ENCODE results near the gene PCDHGB1.

PCDHGB1 gene

DNA sequence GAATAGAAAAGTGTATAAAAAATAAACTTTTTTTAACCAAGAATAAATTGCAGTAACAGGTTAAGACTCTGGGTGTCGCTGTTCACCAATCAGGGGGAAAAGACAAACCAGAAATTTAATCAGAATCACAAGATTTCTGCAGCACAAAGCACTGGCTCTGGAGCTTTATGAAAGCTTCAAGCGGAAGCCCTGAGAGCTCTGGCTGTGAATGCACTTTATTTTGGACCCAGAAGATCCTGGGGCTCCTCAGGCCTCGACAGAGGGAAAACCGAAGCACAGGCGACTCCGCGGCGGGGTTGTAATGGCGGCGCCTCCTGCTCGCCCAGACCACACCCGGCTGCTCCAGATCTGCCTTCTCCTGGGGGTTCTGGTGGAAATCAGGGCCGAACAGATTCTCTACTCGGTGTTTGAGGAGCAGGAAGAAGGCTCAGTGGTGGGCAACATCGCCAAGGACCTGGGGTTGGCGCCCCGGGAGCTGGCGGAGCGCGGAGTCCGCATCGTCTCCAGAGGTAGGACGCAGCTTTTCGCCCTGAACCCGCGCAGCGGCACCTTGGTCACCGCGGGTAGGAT, 5.1 kb downstream of the PCDHGB1 start, which contains the start of gene PCDHGA4:
Gene PCDHGA4, plus strand, starts transcription at position 122 of the 570 bp plus-strand sequence. Its CDS starts 87 bp downstream, at position 209.
- peaks cover 10% of the 10 kb centered on the region for H3K9me3 ChIP-seq (replicated peaks; ENCODE audit: low read length)
- H3K27me3 ChIP-seq (ENCODE audit: control insufficient read depth, insufficient read depth, low read length): no peaks in the 10 kb centered on the region
- H3K4me1 ChIP-seq (ENCODE audit: control insufficient read depth, insufficient read depth, low read length): no peaks in the 10 kb centered on the region
- H3K4me3 ChIP-seq (ENCODE audit: low read length): peak within 1 kb of the TSS; percentile 62
- no peaks in the 10 kb centered on the region for H3K36me3 ChIP-seq (ENCODE audit: insufficient read depth, low read length)
- peak within 1 kb of the TSS; percentile 59 for H3K4me2 ChIP-seq (ENCODE audit: low read length)
- peak within 1 kb of the TSS; percentile 56 for H3K9ac ChIP-seq (ENCODE audit: low read depth, low read length)

DNA sequence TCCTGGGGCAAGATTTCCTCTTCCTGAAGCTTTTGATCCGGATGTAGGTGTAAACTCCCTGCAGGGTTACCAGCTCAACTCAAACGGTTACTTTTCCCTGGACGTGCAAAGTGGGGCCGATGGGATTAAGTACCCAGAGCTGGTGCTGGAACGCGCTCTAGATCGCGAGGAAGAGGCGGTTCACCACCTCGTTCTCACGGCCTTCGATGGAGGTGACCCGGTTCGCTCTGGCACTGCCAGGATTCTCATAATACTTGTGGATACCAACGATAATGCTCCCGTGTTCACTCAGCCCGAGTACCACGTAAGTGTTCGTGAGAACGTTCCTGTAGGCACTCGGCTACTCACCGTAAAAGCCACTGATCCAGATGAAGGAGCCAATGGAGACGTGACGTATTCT, 5.7 kb downstream of the PCDHGB1 start:
- H3K4me2 ChIP-seq (ENCODE audit: low read length): peak overlapping the region; percentile 59
- no peaks in the 10 kb centered on the region for H3K4me1 ChIP-seq (ENCODE audit: control insufficient read depth, insufficient read depth, low read length)
- H3K27me3 ChIP-seq (ENCODE audit: control insufficient read depth, insufficient read depth, low read length): no peaks in the 10 kb centered on the region
- H3K36me3 ChIP-seq (ENCODE audit: insufficient read depth, low read length): no peaks in the 10 kb centered on the region
- H3K4me3 ChIP-seq (ENCODE audit: low read length): peak overlapping the region; percentile 62
- H3K9me3 ChIP-seq (replicated peaks; ENCODE audit: low read length): peaks cover 16% of the 10 kb centered on the region
- H3K9ac ChIP-seq (ENCODE audit: low read depth, low read length): no peak overlapping the region

DNA sequence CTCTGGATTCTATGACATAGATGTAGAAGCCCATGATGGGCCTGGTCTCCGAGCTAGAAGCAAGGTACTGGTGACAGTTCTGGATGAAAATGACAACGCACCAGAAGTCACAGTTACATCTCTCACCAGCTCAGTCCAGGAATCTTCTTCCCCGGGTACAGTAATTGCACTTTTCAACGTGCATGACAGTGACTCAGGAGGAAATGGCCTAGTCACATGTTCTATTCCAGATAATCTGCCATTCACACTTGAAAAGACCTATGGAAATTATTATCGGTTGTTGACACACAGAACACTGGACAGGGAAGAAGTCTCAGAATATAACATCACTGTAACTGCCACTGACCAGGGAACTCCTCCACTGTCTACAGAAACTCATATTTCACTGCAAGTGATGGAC, 6.2 kb downstream of the PCDHGB1 start:
- H3K36me3 ChIP-seq (ENCODE audit: insufficient read depth, low read length): no peaks in the 10 kb centered on the region
- no peak overlapping the region for H3K4me3 ChIP-seq (ENCODE audit: low read length)
- H3K9ac ChIP-seq (ENCODE audit: low read depth, low read length): no peak overlapping the region
- H3K9me3 ChIP-seq (replicated peaks; ENCODE audit: low read length): peaks cover 17% of the 10 kb centered on the region
- H3K4me2 ChIP-seq (ENCODE audit: low read length): no peak overlapping the region
- H3K27me3 ChIP-seq (ENCODE audit: control insufficient read depth, insufficient read depth, low read length): no peaks in the 10 kb centered on the region
- no peaks in the 10 kb centered on the region for H3K4me1 ChIP-seq (ENCODE audit: control insufficient read depth, insufficient read depth, low read length)

- H3K4me2 ChIP-seq (ENCODE audit: low read length): no peak overlapping the region
- H3K9me3 ChIP-seq (replicated peaks; ENCODE audit: low read length): peaks cover 17% of the 10 kb centered on the region
- no peak overlapping the region for H3K9ac ChIP-seq (ENCODE audit: low read depth, low read length)
- H3K36me3 ChIP-seq (ENCODE audit: insufficient read depth, low read length): no peaks in the 10 kb centered on the region
- H3K4me1 ChIP-seq (ENCODE audit: control insufficient read depth, insufficient read depth, low read length): no peaks in the 10 kb centered on the region
- H3K27me3 ChIP-seq (ENCODE audit: control insufficient read depth, insufficient read depth, low read length): no peaks in the 10 kb centered on the region
- no peak overlapping the region for H3K4me3 ChIP-seq (ENCODE audit: low read length)
These were observed 7.1 kb downstream of the PCDHGB1 start for GRCh38 chr5:141356950-141357349.

DNA sequence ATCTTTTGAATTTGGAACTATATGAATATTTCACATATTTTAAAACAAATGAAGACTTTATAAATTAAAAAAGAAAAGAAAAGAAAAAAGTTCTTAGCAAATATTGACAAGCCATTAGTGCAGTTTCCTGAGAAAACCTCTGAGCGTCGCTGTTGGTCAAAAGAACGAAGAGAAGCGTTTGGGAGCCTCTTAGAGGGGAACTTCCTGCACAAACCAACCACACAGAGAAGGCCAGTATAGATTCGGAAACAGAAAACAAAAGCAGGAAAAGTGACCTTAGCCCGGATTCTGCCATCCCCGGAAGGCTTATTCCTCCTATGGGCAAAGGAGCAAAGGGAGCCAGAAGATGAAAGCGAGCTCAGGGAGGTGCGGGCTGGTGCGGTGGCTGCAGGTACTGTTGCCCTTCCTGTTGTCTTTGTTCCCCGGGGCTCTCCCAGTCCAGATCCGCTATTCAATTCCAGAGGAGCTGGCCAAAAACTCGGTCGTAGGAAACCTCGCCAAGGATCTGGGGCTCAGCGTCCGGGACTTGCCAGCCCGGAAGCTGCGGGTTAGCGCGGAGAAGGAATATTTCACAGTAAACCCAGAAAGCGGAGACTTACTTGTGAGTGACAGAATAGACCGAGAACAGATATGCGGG, 10.0 kb downstream of the PCDHGB1 start, which contains the start of gene PCDHGB2:
Gene PCDHGB2, plus strand, starts transcription at position 205 of the 637 bp plus-strand sequence. Its CDS starts 142 bp downstream, at position 347.
- Histone ChIP-seq H3K4me1 (ENCODE audit: control insufficient read depth, insufficient read depth, low read length) (no peaks in the 10 kb centered on the region), H3K9ac (ENCODE audit: low read depth, low read length) (peak within 1 kb of the TSS; percentile 39), H3K27me3 (ENCODE audit: control insufficient read depth, insufficient read depth, low read length) (peaks cover 4% of the 10 kb centered on the region), H3K9me3 (replicated peaks; ENCODE audit: low read length) (peaks cover 21% of the 10 kb centered on the region), H3K36me3 (ENCODE audit: insufficient read depth, low read length) (no peaks in the 10 kb centered on the region), H3K4me2 (ENCODE audit: low read length) (peak within 1 kb of the TSS; percentile 63), H3K4me3 (ENCODE audit: low read length) (peak within 1 kb of the TSS; percentile 68)

GRCh38 chr5:141360685-141361084, 10.8 kb downstream of the PCDHGB1 start:
- Histone ChIP-seq H3K4me1 (ENCODE audit: control insufficient read depth, insufficient read depth, low read length) (no peaks in the 10 kb centered on the region), H3K4me3 (ENCODE audit: low read length) (peak overlapping the region; percentile 68), H3K36me3 (ENCODE audit: insufficient read depth, low read length) (no peaks in the 10 kb centered on the region), H3K9me3 (replicated peaks; ENCODE audit: low read length) (peaks cover 28% of the 10 kb centered on the region), H3K27me3 (ENCODE audit: control insufficient read depth, insufficient read depth, low read length) (peaks cover 4% of the 10 kb centered on the region), H3K9ac (ENCODE audit: low read depth, low read length) (no peak overlapping the region), H3K4me2 (ENCODE audit: low read length) (no peak overlapping the region)

DNA sequence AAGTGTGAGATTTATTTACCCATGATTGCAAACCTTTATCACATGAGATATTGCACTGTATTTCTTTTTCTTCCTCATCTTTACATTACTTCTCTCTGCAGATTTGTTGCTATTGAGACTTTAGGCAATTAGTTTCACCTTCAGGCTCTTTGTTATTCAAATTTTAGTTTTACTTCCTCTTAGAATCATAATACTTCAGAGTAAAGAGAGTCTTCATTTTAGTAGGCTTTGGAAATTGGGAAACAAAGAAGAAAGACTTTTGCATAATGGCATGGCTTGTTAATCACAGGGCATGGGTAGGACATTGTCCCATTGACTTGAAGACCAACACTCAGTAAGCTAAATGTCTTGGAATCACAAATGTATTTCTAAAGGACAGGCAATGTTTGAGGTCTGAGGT, 12.8 kb downstream of the PCDHGB1 start:
- Histone ChIP-seq H3K4me2 (ENCODE audit: low read length) (no peak overlapping the region), H3K27me3 (ENCODE audit: control insufficient read depth, insufficient read depth, low read length) (peaks cover 4% of the 10 kb centered on the region), H3K9ac (ENCODE audit: low read depth, low read length) (no peak overlapping the region), H3K9me3 (replicated peaks; ENCODE audit: low read length) (peaks cover 37% of the 10 kb centered on the region), H3K4me1 (ENCODE audit: control insufficient read depth, insufficient read depth, low read length) (no peaks in the 10 kb centered on the region), H3K36me3 (ENCODE audit: insufficient read depth, low read length) (no peaks in the 10 kb centered on the region), H3K4me3 (ENCODE audit: low read length) (no peak overlapping the region)

DNA sequence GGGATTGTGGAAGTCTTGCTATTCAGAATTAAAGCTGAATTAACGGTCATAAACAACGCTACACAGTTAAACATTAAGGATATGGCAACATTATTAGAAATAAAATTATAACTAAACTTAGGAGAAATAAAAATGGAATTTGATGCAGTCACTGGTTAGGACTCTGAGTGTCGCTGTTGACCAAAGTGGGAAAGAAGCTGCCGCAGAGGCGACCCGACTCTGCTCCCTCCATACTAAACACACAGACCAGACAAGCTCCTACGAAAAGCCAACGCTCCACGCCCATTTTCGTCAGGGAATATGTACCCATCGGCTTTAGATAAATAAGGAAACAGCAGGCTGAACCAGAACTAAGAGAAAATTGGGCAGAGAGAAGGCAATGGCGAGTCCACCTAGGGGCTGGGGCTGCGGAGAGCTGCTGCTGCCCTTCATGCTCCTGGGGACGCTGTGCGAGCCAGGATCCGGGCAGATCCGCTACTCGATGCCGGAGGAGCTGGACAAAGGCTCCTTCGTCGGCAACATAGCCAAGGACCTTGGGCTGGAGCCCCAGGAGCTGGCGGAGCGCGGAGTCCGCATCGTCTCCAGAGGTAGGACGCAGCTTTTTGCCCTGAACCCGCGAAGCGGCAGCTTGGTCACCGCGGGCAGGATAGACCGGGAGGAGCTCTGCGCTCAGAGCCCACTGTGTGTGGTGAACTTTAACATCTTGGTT, 14.2 kb downstream of the PCDHGB1 start, which contains the start of gene PCDHGA5:
Gene PCDHGA5, plus strand, starts transcription at position 211 of the 709 bp plus-strand sequence. Its CDS starts 169 bp downstream, at position 380.
- H3K4me2 ChIP-seq (ENCODE audit: low read length): peak within 1 kb of the TSS; percentile 51
- no peak within 1 kb of the TSS for H3K9ac ChIP-seq (ENCODE audit: low read depth, low read length)
- H3K36me3 ChIP-seq (ENCODE audit: insufficient read depth, low read length): no peaks in the 10 kb centered on the region
- H3K4me1 ChIP-seq (ENCODE audit: control insufficient read depth, insufficient read depth, low read length): no peaks in the 10 kb centered on the region
- H3K27me3 ChIP-seq (ENCODE audit: control insufficient read depth, insufficient read depth, low read length): peaks cover 4% of the 10 kb centered on the region
- peaks cover 37% of the 10 kb centered on the region for H3K9me3 ChIP-seq (replicated peaks; ENCODE audit: low read length)
- peak within 1 kb of the TSS; percentile 44 for H3K4me3 ChIP-seq (ENCODE audit: low read length)

GRCh38 chr5:141366016-141366896, 16.4 kb downstream of the PCDHGB1 start:
- H3K27me3 ChIP-seq (ENCODE audit: control insufficient read depth, insufficient read depth, low read length): peaks cover 4% of the 10 kb centered on the region
- H3K9me3 ChIP-seq (replicated peaks; ENCODE audit: low read length): peaks cover 30% of the 10 kb centered on the region

GRCh38 chr5:141369994-141370848, 20.3 kb downstream of the PCDHGB1 start, which contains the start of gene PCDHGB3:
PCDHGB3 (plus strand) TSS chr5:141370242; CDS start chr5:141370395, 153 bp downstream.
- H3K36me3 ChIP-seq (ENCODE audit: insufficient read depth, low read length): peaks cover 3% of the 10 kb centered on the region
- H3K4me2 ChIP-seq (ENCODE audit: low read length): peak within 1 kb of the TSS; percentile 69
- peak within 1 kb of the TSS; percentile 43 for H3K4me3 ChIP-seq (ENCODE audit: low read length)
- no peak within 1 kb of the TSS for H3K9ac ChIP-seq (ENCODE audit: low read depth, low read length)
- H3K9me3 ChIP-seq (replicated peaks; ENCODE audit: low read length): peaks cover 45% of the 10 kb centered on the region
- H3K27me3 ChIP-seq (ENCODE audit: control insufficient read depth, insufficient read depth, low read length): no peaks in the 10 kb centered on the region
- no peaks in the 10 kb centered on the region for H3K4me1 ChIP-seq (ENCODE audit: control insufficient read depth, insufficient read depth, low read length)

More at GRCh38 chr5:141366016-141366896, 16.4 kb downstream of the PCDHGB1 start:
- Histone ChIP-seq H3K4me3 (ENCODE audit: low read length) (no peak overlapping the region), H3K36me3 (ENCODE audit: insufficient read depth, low read length) (peaks cover 3% of the 10 kb centered on the region), H3K4me2 (ENCODE audit: low read length) (no peak overlapping the region), H3K9ac (ENCODE audit: low read depth, low read length) (no peak overlapping the region), H3K4me1 (ENCODE audit: control insufficient read depth, insufficient read depth, low read length) (no peaks in the 10 kb centered on the region)

Data from skeletal muscle satellite cell (primary cell).